ENCODE data around the gene PLBD2. TPM values are rescaled to one million over a fixed set of nuclear protein-coding genes. Genes with fewer than 3 reads are reported as not detected.
A peak's percentile ranks its signal among the peaks of the same experiment; 100 is the strongest.

Gene PLBD2
- total and polyA plus RNA-seq, 2 donors from 2014 or later, result 12.1 to 37.9 TPM

DNA sequence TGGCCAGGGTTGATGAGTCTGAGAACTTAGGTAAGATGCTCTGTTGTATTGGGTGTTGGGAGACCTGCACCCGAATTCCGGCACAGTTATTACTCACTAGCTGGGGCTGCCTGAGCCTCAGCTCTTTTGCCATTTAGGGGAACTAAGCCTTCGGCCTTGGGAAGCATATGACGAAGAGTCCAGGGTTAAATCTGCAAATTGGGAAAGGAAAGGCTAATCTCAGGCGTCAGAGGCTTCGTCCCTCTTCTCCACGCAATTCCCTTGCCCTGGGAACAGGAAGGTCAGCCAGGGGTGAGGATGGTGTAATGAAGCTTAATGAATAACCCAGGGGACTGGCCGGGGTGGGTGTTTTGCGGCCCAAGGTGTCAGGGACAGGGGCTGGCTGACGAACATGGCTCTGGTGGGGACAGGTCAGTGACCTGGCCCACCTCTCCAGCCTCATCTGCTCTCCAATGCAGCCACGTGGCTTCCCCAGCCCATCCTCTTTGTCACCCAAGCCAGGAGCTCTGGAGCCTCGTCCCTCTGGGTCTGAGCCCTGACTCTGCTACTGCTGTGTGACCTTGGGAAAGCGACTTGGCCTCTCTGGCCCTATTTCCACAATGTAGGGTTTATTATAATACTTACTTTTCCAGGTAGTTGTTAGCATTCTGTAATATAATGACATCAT is 60.0 kb downstream of the PLBD2 start:
- DNase-seq, result peak in 1 of 5 donors; percentile 80
- no peak for TF ChIP-seq CTCF (IDR thresholded peaks at IDR 0.05; ENCODE audit: borderline replicate concordance, extremely low read depth, insufficient read depth)
- no peak overlapping the region for H3K27ac ChIP-seq (ENCODE audit: low read depth in 2 of 2, low read length in 2 of 2)
- FAIRE-seq, result no peak
- H3K4me1 ChIP-seq (ENCODE audit: control insufficient read depth in 2 of 3, insufficient read depth in 2 of 3, low read depth in 1 of 3, low read length in 3 of 3), result peaks cover 0 to 15% (median 5%) of the 10 kb centered on the region in 3 donors
- H3K27me3 ChIP-seq (ENCODE audit: control insufficient read depth, insufficient read depth, low read length), result no peaks in the 10 kb centered on the region
- intact Hi-C loops (cut with DNase I), result no loop called here
- peak overlapping the region in 1 of 3 donors; percentile 26 for H3K9ac ChIP-seq (ENCODE audit: low read length in 3 of 3)
- H3K36me3 ChIP-seq (ENCODE audit: control insufficient read depth in 2 of 3, insufficient read depth in 3 of 3, low read length in 3 of 3), result no peaks in the 10 kb centered on the region
- no peak overlapping the region for H3K4me3 ChIP-seq (ENCODE audit: low read length in 3 of 3)
- H3K9me3 ChIP-seq (ENCODE audit: control insufficient read depth in 2 of 3, insufficient read depth in 1 of 3, low read length in 3 of 3), result no peaks in the 10 kb centered on the region

- DNase-seq (no peak), FAIRE-seq (no peak)
- Histone ChIP-seq H3K9ac (ENCODE audit: low read length in 3 of 3) (no peak overlapping the region), H3K9me3 (ENCODE audit: control insufficient read depth in 2 of 3, insufficient read depth in 1 of 3, low read length in 3 of 3) (no peaks in the 10 kb centered on the region), H3K27ac (ENCODE audit: low read depth in 2 of 2, low read length in 2 of 2) (no peak overlapping the region), H3K4me3 (ENCODE audit: low read length in 3 of 3) (no peak overlapping the region), H3K36me3 (ENCODE audit: control insufficient read depth in 2 of 3, insufficient read depth in 3 of 3, low read length in 3 of 3) (no peaks in the 10 kb centered on the region), H3K4me1 (ENCODE audit: control insufficient read depth in 2 of 3, insufficient read depth in 2 of 3, low read depth in 1 of 3, low read length in 3 of 3) (peaks cover 0 to 15% (median 5%) of the 10 kb centered on the region in 3 donors), H3K27me3 (ENCODE audit: control insufficient read depth, insufficient read depth, low read length) (no peaks in the 10 kb centered on the region)
- TF ChIP-seq CTCF (IDR thresholded peaks at IDR 0.05; ENCODE audit: borderline replicate concordance, extremely low read depth, insufficient read depth), result no peak
- intact Hi-C loops (cut with DNase I), result no loop called here
Measured at GRCh38 chr12:113420996-113421595, 62.7 kb downstream of the PLBD2 start.

DNA sequence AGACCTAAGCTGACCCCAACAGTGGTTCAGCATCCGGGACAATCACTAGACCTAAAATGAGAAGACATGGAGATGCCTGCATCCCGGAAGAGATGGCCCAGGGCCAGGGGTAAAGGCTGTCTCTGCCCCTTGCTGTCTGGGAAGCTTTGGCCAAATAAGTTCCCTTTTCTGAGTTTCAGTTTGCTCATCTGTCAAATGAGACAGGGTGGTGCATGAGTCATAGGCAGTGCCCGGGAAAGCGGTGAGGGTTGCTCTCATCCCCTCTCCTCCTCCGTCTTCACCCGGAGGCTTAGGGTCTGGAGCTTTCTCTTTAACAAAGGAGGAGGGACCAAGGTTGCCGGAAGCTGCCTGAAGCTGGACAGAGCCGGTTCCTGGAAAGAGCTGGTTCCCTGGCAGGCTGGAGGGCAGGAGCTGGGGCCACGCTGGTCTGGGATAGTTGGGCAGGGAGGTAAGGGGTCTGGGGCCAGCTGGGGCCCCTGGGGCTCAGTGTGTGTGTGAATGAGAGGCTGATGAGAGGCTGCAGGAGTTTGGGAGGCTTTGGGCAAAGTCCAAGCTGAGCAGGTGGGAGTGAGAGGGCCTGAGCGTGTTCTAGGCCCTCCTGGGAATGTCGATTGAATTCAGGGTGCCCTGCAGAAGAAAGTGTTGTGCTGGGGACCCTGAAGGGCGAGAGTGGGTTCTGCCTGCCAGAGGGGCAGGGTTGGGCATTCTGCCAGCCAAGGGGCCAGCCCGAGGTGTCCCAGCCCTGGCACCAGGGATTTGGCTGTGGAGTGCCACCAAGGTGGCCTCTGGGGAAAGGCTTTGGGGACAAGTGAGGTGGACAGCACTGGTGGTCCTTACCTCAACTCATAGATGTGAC is 63.9 kb downstream of the PLBD2 start, which contains the start of gene SDSL:
TSS of gene SDSL (plus strand) at position 351 of the 856 bp plus-strand sequence. CDS start 5,603 bp downstream, outside the sequence.
- H3K4me1 ChIP-seq (ENCODE audit: control insufficient read depth in 2 of 3, insufficient read depth in 2 of 3, low read depth in 1 of 3, low read length in 3 of 3), result peaks cover 0 to 15% (median 5%) of the 10 kb centered on the region in 3 donors
- no peak for TF ChIP-seq CTCF (IDR thresholded peaks at IDR 0.05; ENCODE audit: borderline replicate concordance, extremely low read depth, insufficient read depth)
- intact Hi-C loops (cut with DNase I), result no loop called here
- DNase-seq (peak; percentile 78 to 92 (median 86)), FAIRE-seq (no peak)
- peak within 1 kb of the TSS; percentile 52 to 86 (median 79) for H3K4me3 ChIP-seq (ENCODE audit: low read length in 3 of 3)
- no peaks in the 10 kb centered on the region for H3K36me3 ChIP-seq (ENCODE audit: control insufficient read depth in 2 of 3, insufficient read depth in 3 of 3, low read length in 3 of 3)
- peak within 1 kb of the TSS; percentile 40 to 97 (median 84) for H3K9ac ChIP-seq (ENCODE audit: low read length in 3 of 3)
- H3K27ac ChIP-seq (ENCODE audit: low read depth in 2 of 2, low read length in 2 of 2), result peak within 1 kb of the TSS; percentile 54 to 68
- H3K9me3 ChIP-seq (ENCODE audit: control insufficient read depth in 2 of 3, insufficient read depth in 1 of 3, low read length in 3 of 3), result no peaks in the 10 kb centered on the region
- no peaks in the 10 kb centered on the region for H3K27me3 ChIP-seq (ENCODE audit: control insufficient read depth, insufficient read depth, low read length)
